ENCODE data around the gene FAM131C. TPM values are rescaled to one million over a fixed set of nuclear protein-coding genes. Genes with fewer than 3 reads are reported as not detected.
"Not testable (repeated sequence)": the region's sequence is repeated elsewhere in the genome, so short reads cannot be mapped to it uniquely, and the experiment has no call there.

Gene FAM131C
- polyA plus RNA-seq, 1 donor (not counting 4 experiments of a cell fraction or from before 2014, with no cell fraction given), result 0.31 TPM

- Histone ChIP-seq H3K4me2 (ENCODE audit: control insufficient read depth, extremely low read depth, insufficient read depth, low read depth, low read length) (no peak overlapping the region), H3K27ac (ENCODE audit: control insufficient read depth, insufficient read depth, low read length) (no peak overlapping the region), H3K9me1 (ENCODE audit: control insufficient read depth, extremely low read depth, insufficient read depth, low read length) (no peaks in the 10 kb centered on the region), H3K36me3 (ENCODE audit: control insufficient read depth in 2 of 2, extremely low read depth in 1 of 2, insufficient read depth in 2 of 2, low read length in 2 of 2) (no peaks in the 10 kb centered on the region), H3K4me1 (ENCODE audit: control insufficient read depth, extremely low read depth, insufficient read depth, low read length) (no peaks in the 10 kb centered on the region), H4K20me1 (ENCODE audit: control insufficient read depth, extremely low read depth, insufficient read depth, low read length) (no peaks in the 10 kb centered on the region), H2AFZ (ENCODE audit: control insufficient read depth, low read length) (no peak overlapping the region), H3K9me3 (ENCODE audit: control insufficient read depth, low read depth, low read length) (no peaks in the 10 kb centered on the region), H3K9ac (ENCODE audit: control insufficient read depth, extremely low read depth, insufficient read depth, low read length) (no peak overlapping the region), H3K27me3 (ENCODE audit: control insufficient read depth, extremely low read depth, insufficient read depth, low read length) (no peaks in the 10 kb centered on the region), H3K4me3 (ENCODE audit: control insufficient read depth in 2 of 3, extremely low read depth in 1 of 3, insufficient read depth in 2 of 3, low read depth in 1 of 3, low read length in 3 of 3) (no peak overlapping the region), H3K79me2 (ENCODE audit: control insufficient read depth, insufficient read depth, low read length) (no peaks in the 10 kb centered on the region)
- dilution Hi-C loops (cut with MboI; ENCODE audit: extremely low pct_ligation_motif_present, low sequenced_read_pairs), result no loop called here
- FAIRE-seq (no peak), DNase-seq (ENCODE audit: low read depth, low spot score) (no peak)
- TF ChIP-seq CTCF (optimal IDR thresholded peaks at IDR 0.05 in 1 of 3, IDR thresholded peaks at IDR 0.05 in 1 of 3, conservative IDR thresholded peaks at IDR 0.05 in 1 of 3; ENCODE audit: extremely low read depth in 1 of 3, insufficient read depth in 2 of 3, low read length in 3 of 3) (no peak), EZH2 (IDR thresholded peaks at IDR 0.05; ENCODE audit: low read length) (no peak)
These were observed 34.9 kb downstream of the FAM131C start for GRCh38 chr1:16038620-16038912.

GRCh38 chr1:16036461-16036860, 37.0 kb downstream of the FAM131C start:
- H3K9ac ChIP-seq (ENCODE audit: control insufficient read depth, extremely low read depth, insufficient read depth, low read length); H3K27ac ChIP-seq (ENCODE audit: control insufficient read depth, insufficient read depth, low read length); H4K20me1 ChIP-seq (ENCODE audit: control insufficient read depth, extremely low read depth, insufficient read depth, low read length); DNase-seq (ENCODE audit: low read depth, low spot score); H2AFZ ChIP-seq (ENCODE audit: control insufficient read depth, low read length); H3K79me2 ChIP-seq (ENCODE audit: control insufficient read depth, insufficient read depth, low read length); FAIRE-seq; H3K4me3 ChIP-seq (ENCODE audit: control insufficient read depth in 2 of 3, extremely low read depth in 1 of 3, insufficient read depth in 2 of 3, low read depth in 1 of 3, low read length in 3 of 3); H3K4me1 ChIP-seq (ENCODE audit: control insufficient read depth, extremely low read depth, insufficient read depth, low read length); H3K9me3 ChIP-seq (ENCODE audit: control insufficient read depth, low read depth, low read length); H3K4me2 ChIP-seq (ENCODE audit: control insufficient read depth, extremely low read depth, insufficient read depth, low read depth, low read length); H3K9me1 ChIP-seq (ENCODE audit: control insufficient read depth, extremely low read depth, insufficient read depth, low read length); dilution Hi-C loops (cut with MboI; ENCODE audit: extremely low pct_ligation_motif_present, low sequenced_read_pairs); H3K36me3 ChIP-seq (ENCODE audit: control insufficient read depth in 2 of 2, extremely low read depth in 1 of 2, insufficient read depth in 2 of 2, low read length in 2 of 2); H3K27me3 ChIP-seq (ENCODE audit: control insufficient read depth, extremely low read depth, insufficient read depth, low read length): not testable (repeated sequence)

GRCh38 chr1:16033103-16033632, 40.3 kb downstream of the FAM131C start:
- H3K27ac ChIP-seq (ENCODE audit: control insufficient read depth, insufficient read depth, low read length); H3K4me3 ChIP-seq (ENCODE audit: control insufficient read depth in 2 of 3, extremely low read depth in 1 of 3, insufficient read depth in 2 of 3, low read depth in 1 of 3, low read length in 3 of 3); H3K36me3 ChIP-seq (ENCODE audit: control insufficient read depth in 2 of 2, extremely low read depth in 1 of 2, insufficient read depth in 2 of 2, low read length in 2 of 2); FAIRE-seq; H3K9ac ChIP-seq (ENCODE audit: control insufficient read depth, extremely low read depth, insufficient read depth, low read length); dilution Hi-C loops (cut with MboI; ENCODE audit: extremely low pct_ligation_motif_present, low sequenced_read_pairs); H4K20me1 ChIP-seq (ENCODE audit: control insufficient read depth, extremely low read depth, insufficient read depth, low read length); H3K27me3 ChIP-seq (ENCODE audit: control insufficient read depth, extremely low read depth, insufficient read depth, low read length); DNase-seq (ENCODE audit: low read depth, low spot score); H3K4me2 ChIP-seq (ENCODE audit: control insufficient read depth, extremely low read depth, insufficient read depth, low read depth, low read length); H2AFZ ChIP-seq (ENCODE audit: control insufficient read depth, low read length); H3K79me2 ChIP-seq (ENCODE audit: control insufficient read depth, insufficient read depth, low read length); H3K9me1 ChIP-seq (ENCODE audit: control insufficient read depth, extremely low read depth, insufficient read depth, low read length); H3K9me3 ChIP-seq (ENCODE audit: control insufficient read depth, low read depth, low read length); H3K4me1 ChIP-seq (ENCODE audit: control insufficient read depth, extremely low read depth, insufficient read depth, low read length): not testable (repeated sequence)
